Measurements from ENCODE around the gene ASAP3. TPM values are rescaled to one million over a fixed set of nuclear protein-coding genes. Genes with fewer than 3 reads are reported as not detected.

ASAP3 gene
- total RNA-seq, 2 experiments from 2014 or later = 0.50 to 0.58 TPM

GRCh38 chr1:23396380-23396779 lies 87.6 kb downstream of the ASAP3 start:
- no peak for DNase-seq
- no peaks in the 10 kb centered on the region for H3K27me3 Mint-ChIP-seq
- intact Hi-C loops (cut with micrococcal nuclease) = no loop called here
- ChIA-PET POLR2A (no interaction called here), CTCF (no interaction called here)
- no peak overlapping the region for H3K4me3 Mint-ChIP-seq
- peaks cover 3% of the 10 kb centered on the region for H3K36me3 Mint-ChIP-seq
- H3K9me3 Mint-ChIP-seq = no peaks in the 10 kb centered on the region
- no peak overlapping the region for H3K27ac Mint-ChIP-seq
- H3K4me1 Mint-ChIP-seq (ENCODE audit: low read depth) = peaks cover 3% of the 10 kb centered on the region

GRCh38 chr1:23395849-23396248 lies 88.1 kb downstream of the ASAP3 start:
- Mint-ChIP-seq H3K9me3 (no peaks in the 10 kb centered on the region), H3K36me3 (peaks cover 3% of the 10 kb centered on the region), H3K27ac (no peak overlapping the region), H3K4me1 (ENCODE audit: low read depth) (peaks cover 3% of the 10 kb centered on the region), H3K27me3 (no peaks in the 10 kb centered on the region), H3K4me3 (no peak overlapping the region)
- CTCF ChIA-PET = interaction anchor here (0.8 kb wide), 1 partner anchor 144 kb away, joined by 3 read pairs; no protein-coding TSS in a partner anchor
- POLR2A ChIA-PET = no interaction called here
- intact Hi-C loops (cut with micrococcal nuclease) = no loop called here
- no peak for DNase-seq

DNA sequence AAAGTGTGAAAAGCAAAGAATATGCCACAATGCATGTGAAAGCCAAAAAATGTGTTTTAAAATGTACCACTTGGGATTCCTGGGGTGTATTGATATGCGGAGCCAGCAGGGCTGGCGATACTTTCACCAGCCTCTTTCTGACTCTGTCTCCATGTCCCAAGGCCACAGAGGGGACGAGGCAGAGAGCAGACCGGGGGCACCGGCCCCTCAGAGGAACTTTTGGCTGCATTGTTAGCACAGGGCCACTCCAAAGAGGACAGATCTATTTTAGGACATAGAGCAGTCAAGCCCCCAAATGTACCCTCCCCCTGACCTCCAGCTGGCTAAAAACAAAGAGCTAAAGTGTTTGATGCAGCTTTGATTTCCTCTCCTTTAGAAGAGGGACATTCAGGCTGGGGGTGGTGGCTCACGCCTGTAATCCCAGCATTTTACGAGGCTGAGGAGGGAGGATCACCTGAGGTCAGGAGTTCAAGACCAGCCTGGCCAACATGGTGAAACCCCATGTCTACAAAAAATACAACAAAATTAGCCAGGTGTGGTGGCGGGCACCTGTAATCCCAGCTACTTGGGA lies 88.7 kb downstream of the ASAP3 start:
- DNase-seq = no peak
- H3K27ac Mint-ChIP-seq = no peak overlapping the region
- H3K27me3 Mint-ChIP-seq = no peaks in the 10 kb centered on the region
- ChIA-PET CTCF (interaction anchor here (0.8 to 2.4 kb wide), 2 partner anchors 9 to 145 kb away, joined by 3 to 11 read pairs; no protein-coding TSS in a partner anchor), POLR2A (no interaction called here)
- no peaks in the 10 kb centered on the region for H3K9me3 Mint-ChIP-seq
- intact Hi-C loops (cut with micrococcal nuclease) = no loop called here
- peaks cover 3% of the 10 kb centered on the region for H3K4me1 Mint-ChIP-seq (ENCODE audit: low read depth)
- H3K36me3 Mint-ChIP-seq = peaks cover 3% of the 10 kb centered on the region
- no peak overlapping the region for H3K4me3 Mint-ChIP-seq

- DNase-seq = no peak
- CTCF ChIA-PET = interaction anchor here (2.4 kb wide), 1 partner anchor 9 kb away, joined by 11 read pairs; no protein-coding TSS in a partner anchor
- Mint-ChIP-seq H3K36me3 (peaks cover 3% of the 10 kb centered on the region), H3K9me3 (no peaks in the 10 kb centered on the region), H3K27ac (no peak overlapping the region), H3K4me3 (no peak overlapping the region), H3K27me3 (no peaks in the 10 kb centered on the region), H3K4me1 (ENCODE audit: low read depth) (peaks cover 3% of the 10 kb centered on the region)
- POLR2A ChIA-PET = no interaction called here
- intact Hi-C loops (cut with micrococcal nuclease) = no loop called here
Measured at GRCh38 chr1:23394684-23395083, 89.3 kb downstream of the ASAP3 start.

GRCh38 chr1:23394181-23394580 lies 89.8 kb downstream of the ASAP3 start:
- Mint-ChIP-seq H3K36me3 (peaks cover 3% of the 10 kb centered on the region), H3K27ac (no peak overlapping the region), H3K27me3 (no peaks in the 10 kb centered on the region), H3K9me3 (no peaks in the 10 kb centered on the region), H3K4me1 (ENCODE audit: low read depth) (peaks cover 3% of the 10 kb centered on the region), H3K4me3 (no peak overlapping the region)
- ChIA-PET CTCF (interaction anchor here (2.4 kb wide), 1 partner anchor 10 kb away, joined by 11 read pairs; no protein-coding TSS in a partner anchor), POLR2A (no interaction called here)
- intact Hi-C loops (cut with micrococcal nuclease) = no loop called here
- no peak for DNase-seq

DNA sequence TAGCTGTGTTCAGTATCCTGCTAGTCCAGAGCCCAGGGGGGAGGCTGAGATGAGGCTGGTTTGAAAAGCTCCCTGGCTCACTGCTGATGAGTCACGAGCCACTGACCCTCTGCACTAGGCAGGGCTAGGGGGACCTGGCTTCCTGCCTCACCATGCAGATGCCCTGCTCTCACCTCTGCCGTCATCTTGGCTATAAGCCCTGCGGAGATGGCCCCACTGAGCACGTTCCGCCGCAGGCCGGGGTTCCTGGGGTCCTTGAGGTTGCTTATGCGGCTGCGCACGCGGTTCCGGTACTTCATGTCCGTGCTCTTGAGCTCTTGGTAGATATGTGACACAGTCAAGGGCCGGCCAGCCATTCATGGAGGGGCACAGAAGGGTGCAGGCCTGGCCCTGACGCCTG lies 90.3 kb downstream of the ASAP3 start:
- ChIA-PET CTCF (interaction anchor here (2.4 kb wide), 1 partner anchor 10 kb away, joined by 11 read pairs; no protein-coding TSS in a partner anchor), POLR2A (no interaction called here)
- intact Hi-C loops (cut with micrococcal nuclease) = no loop called here

DNA sequence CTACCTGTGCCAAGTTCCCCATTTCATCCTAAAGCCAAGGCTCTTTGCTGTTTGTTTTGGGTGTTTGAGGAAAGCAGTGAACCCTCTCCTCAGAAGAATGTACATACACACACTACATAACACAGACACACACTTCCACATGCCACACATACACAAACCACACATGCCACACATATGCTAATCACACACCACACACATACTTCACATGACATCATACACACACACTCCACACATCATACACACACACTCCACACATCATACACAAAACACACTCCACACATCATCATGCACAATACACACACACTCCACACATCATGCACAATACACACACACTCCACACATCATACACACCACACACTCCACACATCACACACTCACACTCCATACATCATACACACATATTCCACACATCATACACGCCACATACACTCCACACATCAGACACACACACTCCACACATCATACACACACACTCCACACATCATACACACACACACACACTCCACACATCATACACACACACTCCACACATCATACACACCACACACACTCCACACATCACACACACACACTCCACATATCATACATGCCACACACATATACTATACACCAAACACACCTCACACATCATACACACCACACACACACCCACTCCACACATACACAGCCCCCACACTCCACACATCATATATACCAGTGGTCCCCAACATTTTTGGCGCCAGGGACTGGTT lies 91.7 kb downstream of the ASAP3 start:
- no peak overlapping the region for H3K27ac Mint-ChIP-seq
- intact Hi-C loops (cut with micrococcal nuclease) = no loop called here
- no peaks in the 10 kb centered on the region for H3K27me3 Mint-ChIP-seq
- no peak for DNase-seq
- no peak overlapping the region for H3K4me3 Mint-ChIP-seq
- peaks cover 3% of the 10 kb centered on the region for H3K4me1 Mint-ChIP-seq (ENCODE audit: low read depth)
- ChIA-PET CTCF (no interaction called here), POLR2A (no interaction called here)
- peaks cover 3% of the 10 kb centered on the region for H3K36me3 Mint-ChIP-seq
- no peaks in the 10 kb centered on the region for H3K9me3 Mint-ChIP-seq

More for the DNA sequence above, 90.3 kb downstream of the ASAP3 start:
- Mint-ChIP-seq H3K4me1 (ENCODE audit: low read depth) (peaks cover 3% of the 10 kb centered on the region), H3K9me3 (no peaks in the 10 kb centered on the region), H3K27me3 (no peaks in the 10 kb centered on the region), H3K36me3 (peaks cover 3% of the 10 kb centered on the region), H3K4me3 (no peak overlapping the region), H3K27ac (no peak overlapping the region)
- no peak for DNase-seq

GRCh38 chr1:23389837-23390321 lies 94.1 kb downstream of the ASAP3 start:
- Mint-ChIP-seq H3K9me3 (no peaks in the 10 kb centered on the region), H3K27me3 (no peaks in the 10 kb centered on the region), H3K27ac (no peak overlapping the region), H3K4me3 (no peak overlapping the region), H3K4me1 (ENCODE audit: low read depth) (no peaks in the 10 kb centered on the region), H3K36me3 (no peaks in the 10 kb centered on the region)
- POLR2A ChIA-PET = interaction anchor here (0.6 kb wide), 1 partner anchor 45 kb away, joined by 4 read pairs; no protein-coding TSS in a partner anchor
- CTCF ChIA-PET = no interaction called here
- intact Hi-C loops (cut with micrococcal nuclease) = no loop called here
- DNase-seq = no peak

DNA sequence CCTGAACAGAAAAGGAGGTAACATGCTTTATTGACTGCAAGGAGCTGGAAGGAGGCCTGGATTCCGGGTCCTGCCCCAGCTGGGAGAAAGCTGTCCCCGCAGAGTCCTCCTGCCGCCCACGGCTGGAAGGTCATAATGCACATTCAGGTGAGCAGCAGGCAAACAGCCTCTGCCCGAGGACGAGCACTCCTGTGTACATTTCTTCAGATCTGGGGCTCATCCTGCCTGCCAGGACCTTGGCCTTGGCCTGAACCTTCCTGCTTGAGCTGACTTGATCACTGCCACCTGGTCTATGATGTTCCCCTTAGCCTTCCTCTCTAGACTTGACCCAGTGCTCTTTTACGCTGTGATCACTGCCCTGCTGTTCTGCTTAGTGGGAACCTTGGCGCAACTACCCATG lies 96.5 kb downstream of the ASAP3 start:
- CTCF ChIA-PET = no interaction called here
- H3K27me3 Mint-ChIP-seq = no peaks in the 10 kb centered on the region

GRCh38 chr1:23385119-23385621 lies 98.8 kb downstream of the ASAP3 start:
- no peak overlapping the region for H3K27ac Mint-ChIP-seq
- no peaks in the 10 kb centered on the region for H3K4me1 Mint-ChIP-seq (ENCODE audit: low read depth)
- no peak overlapping the region for H3K4me3 Mint-ChIP-seq
- no peaks in the 10 kb centered on the region for H3K36me3 Mint-ChIP-seq
- DNase-seq = no peak
- H3K27me3 Mint-ChIP-seq = no peaks in the 10 kb centered on the region
- no peaks in the 10 kb centered on the region for H3K9me3 Mint-ChIP-seq
- ChIA-PET POLR2A (no interaction called here), CTCF (no interaction called here)
- intact Hi-C loops (cut with micrococcal nuclease) = no loop called here

More for the DNA sequence above, 96.5 kb downstream of the ASAP3 start:
- intact Hi-C loops (cut with micrococcal nuclease) = no loop called here
- H3K4me1 Mint-ChIP-seq (ENCODE audit: low read depth) = no peaks in the 10 kb centered on the region
- POLR2A ChIA-PET = no interaction called here
- H3K9me3 Mint-ChIP-seq = no peaks in the 10 kb centered on the region
- H3K27ac Mint-ChIP-seq = no peak overlapping the region
- H3K4me3 Mint-ChIP-seq = no peak overlapping the region
- no peak for DNase-seq
- H3K36me3 Mint-ChIP-seq = no peaks in the 10 kb centered on the region

GRCh38 chr1:23384312-23385058 lies 99.5 kb downstream of the ASAP3 start:
- ChIA-PET CTCF (no interaction called here), POLR2A (no interaction called here)
- no peak for DNase-seq
- no peak overlapping the region for H3K27ac Mint-ChIP-seq
- H3K4me1 Mint-ChIP-seq (ENCODE audit: low read depth) = no peaks in the 10 kb centered on the region
- H3K27me3 Mint-ChIP-seq = no peaks in the 10 kb centered on the region
- H3K9me3 Mint-ChIP-seq = no peaks in the 10 kb centered on the region
- H3K36me3 Mint-ChIP-seq = no peaks in the 10 kb centered on the region
- H3K4me3 Mint-ChIP-seq = no peak overlapping the region
- intact Hi-C loops (cut with micrococcal nuclease) = no loop called here

DNA sequence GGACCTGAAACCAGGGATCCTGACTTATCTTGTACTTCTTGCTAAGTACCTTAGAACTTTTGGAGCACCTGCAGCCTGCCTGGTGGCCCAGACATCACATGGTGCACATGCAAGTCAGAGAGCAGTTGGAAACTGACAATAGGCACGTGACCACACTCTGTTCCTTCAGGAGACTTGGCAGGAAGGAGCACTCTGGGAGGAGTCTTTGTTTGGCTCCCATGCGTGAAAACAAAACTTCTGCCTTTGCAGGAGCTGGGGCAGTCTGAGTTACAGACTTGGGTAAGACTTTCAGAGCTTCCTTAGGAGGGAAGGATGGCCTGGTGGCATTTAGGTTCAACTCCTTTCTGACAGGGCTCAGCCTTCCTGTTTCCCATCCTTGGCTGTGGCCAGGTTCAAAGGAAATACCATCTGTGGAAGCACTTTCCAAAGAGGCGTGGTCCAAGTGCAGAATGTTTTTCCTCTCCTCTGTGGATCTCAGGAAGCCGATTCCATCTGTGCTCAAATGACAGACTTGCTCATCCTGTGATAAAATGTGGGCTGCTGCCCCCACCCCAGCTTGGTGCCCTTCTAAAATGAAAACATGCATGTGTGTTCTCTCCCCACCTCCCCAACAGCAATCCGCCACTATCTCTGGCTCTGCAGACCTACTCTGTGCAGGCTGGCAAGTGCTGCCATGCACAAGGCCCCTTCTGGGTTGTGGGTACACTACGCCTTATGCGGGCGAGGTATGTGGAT lies 100.2 kb downstream of the ASAP3 start:
- H3K4me1 Mint-ChIP-seq (ENCODE audit: low read depth) = no peaks in the 10 kb centered on the region
- H3K27ac Mint-ChIP-seq = no peak overlapping the region
- H3K9me3 Mint-ChIP-seq = no peaks in the 10 kb centered on the region
- H3K4me3 Mint-ChIP-seq = no peak overlapping the region
- H3K27me3 Mint-ChIP-seq = no peaks in the 10 kb centered on the region
- CTCF ChIA-PET = no interaction called here
- no peak for DNase-seq
- intact Hi-C loops (cut with micrococcal nuclease) = no loop called here
- POLR2A ChIA-PET = no interaction called here
- no peaks in the 10 kb centered on the region for H3K36me3 Mint-ChIP-seq
